Kidney epithelial cell (primary cell): Measurements from ENCODE around the gene FRMD1. TPM values are rescaled to one million over a fixed set of nuclear protein-coding genes. Genes with fewer than 3 reads are reported as not detected.

Source experiments
- DNase-seq: peaks from one replicate; pipeline ENCODE4 v3.0.0-alpha.2; 2010; ENCODE audit warnings: low read depth
- H3K27me3 ChIP-seq: 2 replicates; pipeline ENCODE4 v1.6.0; 2011; ENCODE audit warnings: low read length; ENCODE audit not compliant: control insufficient read depth, insufficient read depth
- H3K36me3 ChIP-seq: 2 replicates; pipeline ENCODE4 v1.5.1; 2011; ENCODE audit warnings: low read length; ENCODE audit not compliant: control insufficient read depth, insufficient read depth
- H3K4me3 ChIP-seq: 2 replicates; pipeline ENCODE4 v1.5.1; 2011; ENCODE audit warnings: low read depth, mild to moderate bottlenecking, control low read depth, low read length
- CTCF ChIP-seq: IDR thresholded peaks from 2 replicates; pipeline ENCODE4 v1.5.1; 2011; ENCODE audit warnings: mild to moderate bottlenecking, moderate library complexity, low read length, control low read depth, inconsistent platforms; ENCODE audit not compliant: insufficient read depth, poor library complexity, severe bottlenecking
- total RNA-seq: library from RNA; depleted of rRNA; stranded (reverse); fragments of >200 nt; gene quantifications from 2 replicates; pipeline ENCODE4 v1.2.3, GENCODE V29; 2015

Gene FRMD1
- total RNA-seq, 1 donor from 2014 or later = not detected

- Histone ChIP-seq H3K36me3 (no peaks in the 10 kb centered on the region), H3K27me3 (peaks cover 13% of the 10 kb centered on the region), H3K4me3 (no peak overlapping the region)
- TF ChIP-seq CTCF = no peak
- DNase-seq = no peak
These were observed 45.9 kb upstream of the FRMD1 start for GRCh38 chr6:168124921-168125320.

- peaks cover 8% of the 10 kb centered on the region for H3K27me3 ChIP-seq
- DNase-seq = no peak
- no peak overlapping the region for H3K4me3 ChIP-seq
- TF ChIP-seq CTCF = no peak
- no peaks in the 10 kb centered on the region for H3K36me3 ChIP-seq
These were observed 45.1 kb upstream of the FRMD1 start for GRCh38 chr6:168124158-168124557.

GRCh38 chr6:168123165-168123911, 44.3 kb upstream of the FRMD1 start:
- no peak for DNase-seq
- H3K4me3 ChIP-seq = no peak overlapping the region
- no peaks in the 10 kb centered on the region for H3K36me3 ChIP-seq
- no peak for TF ChIP-seq CTCF
- peaks cover 3% of the 10 kb centered on the region for H3K27me3 ChIP-seq

GRCh38 chr6:168122521-168122920, 43.5 kb upstream of the FRMD1 start:
- H3K36me3 ChIP-seq = no peaks in the 10 kb centered on the region
- peaks cover 3% of the 10 kb centered on the region for H3K27me3 ChIP-seq
- no peak for DNase-seq
- no peak for TF ChIP-seq CTCF
- H3K4me3 ChIP-seq = no peak overlapping the region

- no peaks in the 10 kb centered on the region for H3K36me3 ChIP-seq
- no peak for TF ChIP-seq CTCF
- no peak for DNase-seq
These were observed 43.0 kb upstream of the FRMD1 start for GRCh38 chr6:168122011-168122410.

GRCh38 chr6:168121303-168121665, 42.3 kb upstream of the FRMD1 start:
- DNase-seq = no peak
- Histone ChIP-seq H3K36me3 (no peaks in the 10 kb centered on the region), H3K27me3 (no peaks in the 10 kb centered on the region), H3K4me3 (no peak overlapping the region)
- TF ChIP-seq CTCF = no peak

More at GRCh38 chr6:168122011-168122410, 43.0 kb upstream of the FRMD1 start:
- H3K4me3 ChIP-seq = no peak overlapping the region
- H3K27me3 ChIP-seq = peaks cover 3% of the 10 kb centered on the region
